Breast epithelium (tissue), 4 donors: ENCODE results near the gene PARG. TPM values are rescaled to one million over a fixed set of nuclear protein-coding genes. Genes with fewer than 3 reads are reported as not detected.
"Not testable (repeated sequence)": the region's sequence is repeated elsewhere in the genome, so short reads cannot be mapped to it uniquely, and the experiment has no call there.

Experiments
- DNase-seq, 2 donors: peaks; one replicate each; pipeline ENCODE4 v3.0.0-alpha.2; 2019; ENCODE audit warnings: low spot score in 2 of 2
- H3K27ac ChIP-seq, 2 donors: fragments of 200-600 bp; sonication (generic) in 1 of 2; one replicate each; pipeline ENCODE4 v1.5.1; 2016 to 2019; ENCODE audit warnings: mild to moderate bottlenecking in 1 of 2
- H3K27me3 ChIP-seq, 2 donors: fragments of 200-600 bp; sonication (generic) in 1 of 2; one replicate each; pipeline versions ENCODE4 v1.5.1 to v1.6.0; 2017 to 2019; ENCODE audit warnings: control low read depth in 1 of 2, mild to moderate bottlenecking in 1 of 2
- H3K36me3 ChIP-seq: fragments of 200-600 bp; one replicate; pipeline ENCODE4 v1.5.1; 2019
- H3K4me1 ChIP-seq, 2 donors: fragments of 200-600 bp; sonication (generic); one replicate each; pipeline ENCODE4 v1.5.1; 2016 to 2019; ENCODE audit warnings: control low read depth in 1 of 2
- H3K4me3 ChIP-seq, 3 donors: fragments of 200-600 bp; sonication (generic); 1 replicate in 2 of 3; 2 replicates in 1 of 3; pipeline ENCODE4 v1.5.1; 2016 to 2019; ENCODE audit warnings: mild to moderate bottlenecking in 3 of 3, moderate library complexity in 2 of 3
- H3K9me3 ChIP-seq, 2 donors: fragments of 200-600 bp; sonication (generic) in 1 of 2; one replicate each; pipeline ENCODE4 v1.5.1; 2016 to 2019; ENCODE audit warnings: control low read depth in 1 of 2
- POLR2A ChIP-seq: fragments of 450-650 bp; IDR thresholded peaks from one replicate; pipeline ENCODE4 v1.6.1; 2016; ENCODE audit warnings: antibody characterized with exemption, mild to moderate bottlenecking, moderate library complexity
- POLR2AphosphoS5 ChIP-seq, 3 donors: sonication (generic); formaldehyde crosslinking; IDR thresholded peaks; one replicate each; pipeline ENCODE4 v1.6.1; 2017; ENCODE audit warnings: antibody characterized with exemption in 3 of 3
- intact Hi-C: fragments of 100-400 bp; cut with DNase I; formaldehyde crosslinking; loops from one replicate; pipeline ENCODE4 v1.15.1; 2023; ENCODE audit warnings: low total_unique reads
- total RNA-seq, 3 donors: library from RNA; depleted of rRNA; stranded (reverse); fragments of >200 nt; gene quantifications; one replicate each; pipeline ENCODE4 v1.1.0, GENCODE V29; 2016
- TF ChIP-seq, protein P1 (sequence below), 3 donors: fragments of 450-650 bp; IDR thresholded peaks; one replicate each; pipeline ENCODE4 v1.5.1; 2016 to 2017; ENCODE audit warnings: antibody characterized with exemption in 3 of 3, mild to moderate bottlenecking in 3 of 3, moderate library complexity in 3 of 3

PARG gene
- total RNA-seq, 3 donors from 2014 or later = 24.3 to 45.4 (median 31.5) TPM

DNA sequence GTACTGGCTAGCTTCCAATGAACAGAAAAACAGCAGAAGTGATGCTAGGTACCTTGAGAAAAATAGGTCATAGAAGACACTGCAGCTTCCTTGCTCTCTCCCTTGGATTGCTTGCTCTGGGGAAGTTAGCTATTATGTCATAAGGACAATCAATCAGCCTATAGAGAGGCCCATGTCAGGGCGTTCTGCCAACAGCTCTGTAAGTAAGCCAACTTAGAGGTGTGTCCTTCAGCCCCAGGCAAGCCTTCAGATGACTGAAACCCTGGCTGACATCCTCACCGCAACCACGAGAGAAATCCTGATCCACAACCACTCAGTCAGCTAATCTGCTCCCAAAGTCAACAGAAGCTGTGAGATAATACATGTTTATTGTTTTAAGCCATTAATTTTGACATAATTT lies 58.0 kb downstream of the PARG start:
- H3K36me3 ChIP-seq, H3K4me3 ChIP-seq, intact Hi-C loops, H3K27ac ChIP-seq, H3K9me3 ChIP-seq, H3K27me3 ChIP-seq, H3K4me1 ChIP-seq: not testable (repeated sequence)
- peak in 1 of 2 donors; percentile 63 for DNase-seq

DNA sequence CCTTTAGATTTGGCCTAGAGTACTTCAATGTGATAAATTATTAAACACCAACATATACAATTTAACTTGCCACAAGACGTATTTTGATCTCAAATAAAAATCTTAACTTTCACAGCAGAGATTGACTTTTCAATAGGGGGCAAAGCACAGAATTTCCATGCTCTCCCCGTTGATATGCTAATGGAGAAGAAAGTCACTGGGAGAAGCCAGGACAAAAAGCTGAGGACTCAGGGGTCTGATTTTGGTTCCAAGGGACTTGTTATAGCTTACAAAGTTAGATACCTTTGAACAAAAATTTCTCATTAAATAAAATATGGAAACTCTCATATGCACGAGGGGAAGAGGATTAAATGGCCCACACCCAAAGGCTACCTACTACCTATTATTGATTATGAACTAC lies 59.5 kb downstream of the PARG start:
- H3K36me3 ChIP-seq, H3K4me1 ChIP-seq, DNase-seq, intact Hi-C loops, H3K9me3 ChIP-seq, H3K4me3 ChIP-seq, H3K27me3 ChIP-seq, H3K27ac ChIP-seq: not testable (repeated sequence)

DNA sequence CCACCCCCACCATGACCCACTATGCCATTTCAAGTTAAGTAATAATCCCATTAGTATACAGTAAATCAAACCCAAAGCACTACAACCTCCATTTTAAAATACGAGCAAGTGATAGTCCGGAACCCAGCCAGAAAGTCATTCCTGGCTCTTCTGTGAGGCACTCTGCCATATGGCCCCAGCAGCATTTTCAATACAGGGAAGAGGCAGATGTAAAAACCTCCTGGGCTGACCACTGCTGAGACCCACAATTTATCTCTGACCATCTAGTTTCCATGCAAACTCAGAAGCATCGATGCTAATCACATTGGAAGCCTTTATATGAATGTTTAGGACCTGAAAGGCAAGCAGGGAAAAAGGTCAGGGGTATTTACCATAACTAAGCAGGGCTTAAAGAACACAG lies 69.1 kb downstream of the PARG start:
- H3K9me3 ChIP-seq, H3K27me3 ChIP-seq, H3K27ac ChIP-seq, H3K36me3 ChIP-seq, H3K4me3 ChIP-seq, DNase-seq, intact Hi-C loops, H3K4me1 ChIP-seq: not testable (repeated sequence)

DNA sequence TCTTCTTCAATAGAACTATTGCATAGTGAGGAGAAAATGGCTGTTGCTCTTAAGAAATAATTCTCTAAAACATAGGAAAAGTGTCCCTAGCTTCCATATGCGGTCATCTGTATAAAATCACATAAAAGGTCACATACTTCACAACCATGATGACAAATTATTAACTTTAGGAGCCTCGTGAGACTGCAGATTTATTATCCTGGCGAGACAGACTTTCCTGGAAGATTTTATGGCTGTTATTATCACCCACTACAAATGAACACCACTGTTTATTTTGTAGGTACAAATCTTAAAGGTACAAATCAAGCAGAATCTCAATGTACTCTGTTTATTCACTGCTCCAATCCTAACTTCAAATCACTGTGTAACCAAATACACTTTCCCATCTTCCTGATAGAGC lies 70.4 kb downstream of the PARG start:
- intact Hi-C loops, H3K36me3 ChIP-seq, H3K4me1 ChIP-seq, H3K27ac ChIP-seq, H3K4me3 ChIP-seq, H3K9me3 ChIP-seq, DNase-seq, H3K27me3 ChIP-seq: not testable (repeated sequence)

DNA sequence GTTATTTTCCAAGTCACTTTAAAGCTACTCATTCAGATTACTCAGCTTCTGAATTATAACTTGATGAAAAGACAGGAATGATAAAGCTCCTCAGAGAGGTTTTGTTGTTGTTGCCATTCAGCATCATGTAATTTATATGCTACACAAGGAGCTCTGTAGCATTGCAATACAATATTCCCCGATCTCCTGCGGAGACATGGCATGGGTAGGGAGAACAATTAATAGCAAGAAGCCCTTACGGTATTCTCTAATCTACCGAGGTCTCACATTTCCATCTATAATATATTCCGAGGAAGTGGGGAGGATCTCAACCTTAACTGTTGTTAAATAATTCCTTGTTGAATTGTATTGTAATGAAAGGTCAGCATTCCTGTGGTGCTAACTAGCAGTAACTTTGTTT lies 81.9 kb downstream of the PARG start:
- H3K27me3 ChIP-seq, DNase-seq, H3K36me3 ChIP-seq, H3K4me3 ChIP-seq, H3K9me3 ChIP-seq, H3K27ac ChIP-seq, intact Hi-C loops, H3K4me1 ChIP-seq: not testable (repeated sequence)

DNA sequence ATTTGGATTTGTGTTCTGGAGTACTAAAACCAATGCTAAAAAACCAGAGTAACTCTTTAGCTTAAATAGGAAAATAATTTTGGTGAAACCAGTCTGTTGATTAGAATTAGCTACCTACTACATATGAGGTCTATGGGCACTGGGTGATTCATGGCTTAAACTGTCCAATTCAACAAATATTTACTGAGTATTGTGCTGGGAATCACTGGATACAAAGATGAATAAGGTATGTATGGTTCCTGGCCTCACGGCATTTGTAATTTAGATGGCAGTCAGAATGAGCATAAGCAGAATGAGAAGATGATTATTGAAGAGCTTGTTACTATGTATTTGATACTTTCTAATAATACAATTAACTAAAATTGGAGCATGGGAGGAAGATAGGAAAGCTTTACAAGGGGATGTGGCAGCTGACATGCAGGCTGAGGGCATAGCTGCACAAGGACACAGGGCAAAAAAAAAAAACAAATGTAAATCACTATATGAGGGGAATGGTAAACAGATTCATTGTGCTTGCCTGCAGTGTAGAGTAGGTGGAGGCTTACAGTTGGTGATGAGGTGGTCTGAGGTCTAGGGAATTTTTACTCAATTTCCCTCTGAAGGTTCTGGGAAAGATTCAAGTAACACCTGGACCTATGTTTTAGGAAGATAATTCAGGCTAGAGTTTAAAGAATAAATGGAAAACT lies 83.0 kb downstream of the PARG start:
- H3K27ac ChIP-seq, H3K27me3 ChIP-seq, H3K36me3 ChIP-seq, DNase-seq, intact Hi-C loops, H3K4me1 ChIP-seq, H3K9me3 ChIP-seq, H3K4me3 ChIP-seq: not testable (repeated sequence)

DNA sequence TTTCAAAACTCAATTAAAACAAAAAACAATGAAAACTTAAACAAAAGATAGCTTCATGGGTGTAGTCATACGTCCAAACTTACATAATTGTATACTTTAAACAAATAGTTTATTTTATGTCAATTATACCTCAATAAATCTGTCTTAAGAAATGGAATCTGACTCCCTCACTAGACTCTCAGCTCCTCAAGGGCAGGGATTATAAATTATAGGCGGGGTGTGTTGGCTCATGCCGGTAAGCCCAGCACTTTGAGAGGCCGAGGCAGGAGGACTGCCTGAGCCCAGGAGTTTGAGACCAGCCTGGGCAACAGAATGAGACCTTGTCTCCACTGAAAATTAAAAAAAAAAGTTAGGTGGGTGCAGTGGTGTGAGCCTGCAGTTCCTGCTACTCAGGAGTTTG lies 92.3 kb downstream of the PARG start:
- intact Hi-C loops, DNase-seq, H3K9me3 ChIP-seq, H3K36me3 ChIP-seq, H3K4me3 ChIP-seq, H3K27me3 ChIP-seq, H3K27ac ChIP-seq, H3K4me1 ChIP-seq: not testable (repeated sequence)

DNA sequence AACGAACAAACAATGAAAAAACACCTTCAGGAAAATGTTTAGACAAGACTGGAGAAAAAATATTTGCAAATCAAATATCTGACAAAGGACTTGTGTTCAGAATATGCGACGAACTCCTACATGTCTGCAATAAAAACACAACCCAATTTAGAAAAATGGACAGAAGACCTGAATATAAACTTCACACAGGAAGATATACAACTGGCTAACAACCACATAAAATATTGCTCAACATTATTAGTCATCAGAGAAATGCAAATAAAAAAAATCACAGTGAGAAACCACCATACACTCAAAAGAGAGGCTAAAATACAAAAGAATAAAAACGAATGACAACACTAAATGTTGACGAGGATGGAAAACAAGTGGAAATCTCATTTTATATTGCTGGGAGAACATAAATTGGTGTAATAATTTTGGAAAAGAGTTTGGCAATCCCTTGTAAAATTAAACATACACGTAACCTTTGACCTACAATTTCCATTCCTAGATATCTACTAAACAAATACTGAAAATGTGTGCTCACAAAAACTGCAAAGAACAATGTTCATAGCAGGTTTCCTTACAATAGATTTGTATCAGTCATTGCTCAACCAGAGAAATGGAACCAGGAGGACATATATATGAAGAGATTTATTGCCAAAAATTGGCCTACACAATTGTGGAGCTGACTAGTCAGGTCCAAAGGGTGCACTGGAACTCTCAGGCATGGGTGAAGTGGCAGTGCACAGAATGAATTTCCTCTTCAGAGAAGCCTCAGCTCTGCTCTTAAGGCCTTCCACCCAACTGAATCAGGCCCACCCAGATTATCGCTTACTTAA lies 96.8 kb downstream of the PARG start:
- no peaks in the 10 kb centered on the region for H3K4me1 ChIP-seq
- H3K9me3 ChIP-seq = no peaks in the 10 kb centered on the region
- no peaks in the 10 kb centered on the region for H3K27me3 ChIP-seq
- intact Hi-C loops = no loop called here
- TF ChIP-seq, protein P1, sequence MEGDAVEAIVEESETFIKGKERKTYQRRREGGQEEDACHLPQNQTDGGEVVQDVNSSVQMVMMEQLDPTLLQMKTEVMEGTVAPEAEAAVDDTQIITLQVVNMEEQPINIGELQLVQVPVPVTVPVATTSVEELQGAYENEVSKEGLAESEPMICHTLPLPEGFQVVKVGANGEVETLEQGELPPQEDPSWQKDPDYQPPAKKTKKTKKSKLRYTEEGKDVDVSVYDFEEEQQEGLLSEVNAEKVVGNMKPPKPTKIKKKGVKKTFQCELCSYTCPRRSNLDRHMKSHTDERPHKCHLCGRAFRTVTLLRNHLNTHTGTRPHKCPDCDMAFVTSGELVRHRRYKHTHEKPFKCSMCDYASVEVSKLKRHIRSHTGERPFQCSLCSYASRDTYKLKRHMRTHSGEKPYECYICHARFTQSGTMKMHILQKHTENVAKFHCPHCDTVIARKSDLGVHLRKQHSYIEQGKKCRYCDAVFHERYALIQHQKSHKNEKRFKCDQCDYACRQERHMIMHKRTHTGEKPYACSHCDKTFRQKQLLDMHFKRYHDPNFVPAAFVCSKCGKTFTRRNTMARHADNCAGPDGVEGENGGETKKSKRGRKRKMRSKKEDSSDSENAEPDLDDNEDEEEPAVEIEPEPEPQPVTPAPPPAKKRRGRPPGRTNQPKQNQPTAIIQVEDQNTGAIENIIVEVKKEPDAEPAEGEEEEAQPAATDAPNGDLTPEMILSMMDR (IDR thresholded peaks at IDR 0.05) = no peak
- no peak for TF ChIP-seq POLR2A
- no peak for TF ChIP-seq POLR2AphosphoS5 (IDR thresholded peaks at IDR 0.05)
- H3K4me3 ChIP-seq = no peak overlapping the region
- H3K36me3 ChIP-seq = no peaks in the 10 kb centered on the region
- H3K27ac ChIP-seq = no peak overlapping the region
- no peak for DNase-seq

DNA sequence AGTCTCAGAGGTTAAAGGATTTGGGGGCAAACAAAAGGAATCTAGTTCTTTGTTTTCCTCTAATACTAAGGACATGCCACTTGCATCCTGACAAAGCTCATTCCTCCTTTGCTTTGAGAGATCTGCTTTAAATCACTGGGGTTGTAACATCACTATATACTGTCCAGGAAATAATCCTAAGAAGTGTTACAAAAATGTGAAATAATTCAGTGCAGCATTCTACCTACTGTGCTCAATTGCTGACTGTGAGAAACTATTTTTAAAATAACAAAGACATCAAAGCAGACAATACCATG lies 99.5 kb downstream of the PARG start:
- H3K27me3 ChIP-seq, H3K27ac ChIP-seq, H3K36me3 ChIP-seq, DNase-seq, H3K4me3 ChIP-seq, intact Hi-C loops, H3K4me1 ChIP-seq, H3K9me3 ChIP-seq: not testable (repeated sequence)
